Heart left ventricle (tissue), 16 donors: ENCODE measurements around the gene PACSIN2. TPM values are rescaled to one million over a fixed set of nuclear protein-coding genes. Genes with fewer than 3 reads are reported as not detected.

Experiments used
- ATAC-seq, 4 donors: fragments of 200-7000 bp; cut with Tn5 transposase; one replicate each; pipeline ENCODE4 v1.9.1; 2020 to 2022; ENCODE audit warnings: moderate library complexity in 4 of 4, mild to moderate bottlenecking in 3 of 4, moderate number of reproducible peaks in 1 of 4
- DNase-seq, 5 donors: peaks; one replicate each; pipeline ENCODE4 v3.0.0-alpha.2; 2020
- H3K27ac ChIP-seq, 12 donors: fragments of 200-600 bp; sonication (generic) in 4 of 12; one replicate each; pipeline versions ENCODE4 v1.5.0 to v1.8.0; 2016 to 2022; ENCODE audit warnings: mild to moderate bottlenecking in 2 of 12
- H3K27me3 ChIP-seq, 9 donors: fragments of 200-600 bp; sonication (generic) in 2 of 9; one replicate each; pipeline versions ENCODE4 v1.5.1 to v1.8.0; 2016 to 2022; ENCODE audit warnings: mild to moderate bottlenecking in 3 of 9
- H3K36me3 ChIP-seq, 9 donors: fragments of 200-600 bp; sonication (generic) in 2 of 9; one replicate each; pipeline versions ENCODE4 v1.5.0 to v1.8.0; 2018 to 2022; ENCODE audit warnings: mild to moderate bottlenecking in 2 of 9
- H3K4me1 ChIP-seq, 12 donors: fragments of 200-600 bp; sonication (generic) in 4 of 12; one replicate each; pipeline versions ENCODE4 v1.5.0 to v1.8.0; 2016 to 2022; ENCODE audit warnings: mild to moderate bottlenecking in 3 of 12
- H3K4me3 ChIP-seq, 12 donors: fragments of 200-600 bp; sonication (generic) in 4 of 12; one replicate each; pipeline versions ENCODE4 v1.5.0 to v1.8.0; 2017 to 2022; ENCODE audit warnings: mild to moderate bottlenecking in 9 of 12, moderate library complexity in 4 of 12
- H3K9me3 ChIP-seq, 12 donors: fragments of 200-600 bp; sonication (generic) in 4 of 12; one replicate each; pipeline versions ENCODE4 v1.5.0 to v1.8.0; 2016 to 2022; ENCODE audit warnings: mild to moderate bottlenecking in 1 of 12
- CTCF ChIP-seq, 12 donors: fragments of 200-600 bp; sonication (generic) in 4 of 12; IDR thresholded peaks; one replicate each; pipeline versions ENCODE4 v1.5.0 to v1.8.0; 2018 to 2022; ENCODE audit warnings: antibody characterized with exemption in 12 of 12, mild to moderate bottlenecking in 5 of 12
- POLR2A ChIP-seq, 2 donors: fragments of 450-650 bp; IDR thresholded peaks; one replicate each; pipeline ENCODE4 v1.6.1; 2017; ENCODE audit warnings: antibody characterized with exemption in 2 of 2, mild to moderate bottlenecking in 2 of 2, moderate library complexity in 2 of 2
- WGBS, 4 donors: extraction: QIAGEN DNeasy Blood & Tissue Kit in 2 of 4; methylation state at CpG; one replicate each; pipeline versions ENCODE4 v1.1.5 to v1.1.7; 2013 to 2018; 5-methylcytosine and 5-hydroxymethylcytosine counted together
- intact Hi-C, 10 donors: fragments of 100-400 bp; cut with DNase I; formaldehyde crosslinking; loops; one replicate each; pipeline versions ENCODE4 v1.11.1 to v1.14.2; 2022
- polyA plus RNA-seq, 2 donors: library from polyadenylated mRNA; stranded (reverse); fragments of 200-250 nt; gene quantifications; one replicate each; pipeline ENCODE4 v1.2.3, GENCODE V29; 2013
- total RNA-seq, 9 donors: library from RNA; depleted of rRNA in 2 of 9; stranded (reverse); fragments of >200 nt in 2 of 9; fragmentation: NEBNext Ultra II Directional in 3 of 9; extraction: Animal tissue kit (Norgen Biotek cat#: 25700) in 3 of 9; gene quantifications; one replicate each; pipeline versions ENCODE4 v1.1.0 to v1.2.4, GENCODE V29; 2016 to 2023
- donor health status: ischemic (EF 13 %, LVEDD 7.1; RV severe dilation, severe dysfunction).
- donor health status: healthy with polysubstance abuse.
- donor health status: DM: no; HTN: yes; CAD: no.
- donor health status: DM: no; HTN: no; CAD: no.
- donor health status: ischemic (EF 25% LVEDD 6.9; RV normal size, moderate dysfunction).
- donor health status: ischemic (EF 25% LVEDD 5.7; RV mildly dilated, moderate dysfunction).
- donor health status: healthy.
- donor health status: DM: yes; HTN: yes; CAD: no.
- donor health status: ischemic (EF 35%, LVEDD 5.7; RV mildly dilated, moderate dysfunction).
- donor health status: nonischemic (EF 11% LVEDD 7.7; RV severe dilation, severe dysfunction).
- donor health status: DM: yes; HTN: yes; CAD: no.
- donor health status: PGD.
- donor health status: ischemic (EF 29% LVEDD 5.4; RV normal size, mild dysfunction).
- donor health status: nonischemic (EF 23%, LVEDD 6.1; RV moderate dilation, normal function).

Gene PACSIN2
- total and polyA plus RNA-seq, 11 donors: 26.5 to 87.1 (median 59.3) TPM

- Histone ChIP-seq H3K36me3 (peaks cover 0 to 100% (median 99%) of the 10 kb centered on the region in 9 donors), H3K4me3 (no peak overlapping the region)
- intact Hi-C loops: no loop called here
Measured at GRCh38 chr22:42829302-42829701, 185.6 kb downstream of the PACSIN2 start.

GRCh38 chr22:42825796-42826195 is 189.2 kb downstream of the PACSIN2 start:
- no peak for DNase-seq
- Histone ChIP-seq H3K4me3 (no peak overlapping the region), H3K9me3 (peaks cover 0 to 6% (median 0%) of the 10 kb centered on the region in 12 donors), H3K36me3 (peaks cover 0 to 100% (median 97%) of the 10 kb centered on the region in 9 donors), H3K27me3 (no peaks in the 10 kb centered on the region), H3K4me1 (no peaks in the 10 kb centered on the region), H3K27ac (no peak overlapping the region)
- ATAC-seq: no peak
- intact Hi-C loops: no loop called here
- TF ChIP-seq POLR2A (IDR thresholded peaks at IDR 0.05) (no peak), CTCF (IDR thresholded peaks at IDR 0.05) (no peak)
- 58 to 74% (median 66%) methylated on average over 3 of the region's 3 CpGs for WGBS, 4 donors

More at GRCh38 chr22:42829302-42829701, 185.6 kb downstream of the PACSIN2 start:
- TF ChIP-seq POLR2A (IDR thresholded peaks at IDR 0.05): no peak
- no peak for TF ChIP-seq CTCF (IDR thresholded peaks at IDR 0.05)
- DNase-seq: no peak
- Histone ChIP-seq H3K27ac (no peak overlapping the region), H3K27me3 (no peaks in the 10 kb centered on the region), H3K9me3 (no peaks in the 10 kb centered on the region), H3K4me1 (no peaks in the 10 kb centered on the region)
- WGBS, 4 donors: 73 to 79% (median 76%) methylated on average over 3 of the region's 3 CpGs
- no peak for ATAC-seq

GRCh38 chr22:42821386-42821785 is 193.6 kb downstream of the PACSIN2 start:
- TF ChIP-seq POLR2A (IDR thresholded peaks at IDR 0.05) (no peak), CTCF (IDR thresholded peaks at IDR 0.05) (no peak)
- Histone ChIP-seq H3K4me1 (peaks cover 0 to 12% (median 5%) of the 10 kb centered on the region in 12 donors), H3K9me3 (peaks cover 0 to 6% (median 0%) of the 10 kb centered on the region in 12 donors), H3K27me3 (no peaks in the 10 kb centered on the region), H3K4me3 (no peak overlapping the region), H3K27ac (no peak overlapping the region), H3K36me3 (peaks cover 0 to 73% (median 67%) of the 10 kb centered on the region in 9 donors)
- ATAC-seq (no peak), DNase-seq (no peak)
- intact Hi-C loops: loop anchor here in 6 of 10 donors (2.0 to 5.0 kb wide), 5 partner anchors 39 to 199 kb away; no protein-coding TSS in a partner anchor
- 95 to 98% (median 96%) methylated on average over 3 of the region's 3 CpGs for WGBS, 4 donors

GRCh38 chr22:42820045-42820763 is 194.7 kb downstream of the PACSIN2 start:
- ATAC-seq (peak in 2 of 4 donors; percentile 26 to 41), DNase-seq (no peak)
- H3K27ac ChIP-seq: peak overlapping the region in 3 of 12 donors; percentile 16 to 39 (median 21)
- peaks cover 0 to 12% (median 5%) of the 10 kb centered on the region in 12 donors for H3K4me1 ChIP-seq
- WGBS, 4 donors: 53 to 79% (median 56%) methylated on average over 9 of the region's 9 CpGs
- intact Hi-C loops: loop anchor here in 6 of 10 donors (1.0 to 5.0 kb wide), 6 partner anchors 38 to 199 kb away; no protein-coding TSS in a partner anchor
- H3K27me3 ChIP-seq: no peaks in the 10 kb centered on the region
- peaks cover 0 to 73% (median 65%) of the 10 kb centered on the region in 9 donors for H3K36me3 ChIP-seq
- peak; percentile 37 to 78 (median 64) for TF ChIP-seq CTCF (IDR thresholded peaks at IDR 0.05)
- TF ChIP-seq POLR2A (IDR thresholded peaks at IDR 0.05): no peak
- no peak overlapping the region for H3K4me3 ChIP-seq
- peaks cover 0 to 6% (median 0%) of the 10 kb centered on the region in 12 donors for H3K9me3 ChIP-seq
